Left lung (tissue), 10 donors: ENCODE results near the gene NOX1. TPM values are rescaled to one million over a fixed set of nuclear protein-coding genes. Genes with fewer than 3 reads are reported as not detected.
"Not testable (repeated sequence)": the region's sequence is repeated elsewhere in the genome, so short reads cannot be mapped to it uniquely, and the experiment has no call there.

Experiments used
- ATAC-seq: fragments of 200-7000 bp; cut with Tn5 transposase; one replicate; pipeline ENCODE4 v1.9.1; 2020; ENCODE audit warnings: moderate library complexity
- DNase-seq, 4 donors: peaks; one replicate each; pipeline ENCODE4 v3.0.0-alpha.2; 2013 to 2020
- H3K27ac ChIP-seq, 2 donors: fragments of 200-600 bp; sonication (generic) in 1 of 2; one replicate each; pipeline versions ENCODE4 v1.5.0 to v1.8.0; 2020 to 2021
- H3K27me3 ChIP-seq, 2 donors: fragments of 200-600 bp; sonication (generic) in 1 of 2; one replicate each; pipeline versions ENCODE4 v1.5.0 to v1.8.0; 2020 to 2021
- H3K36me3 ChIP-seq, 2 donors: fragments of 200-600 bp; sonication (generic) in 1 of 2; one replicate each; pipeline versions ENCODE4 v1.5.0 to v1.8.0; 2020 to 2021
- H3K4me1 ChIP-seq, 2 donors: fragments of 200-600 bp; one replicate each; pipeline ENCODE4 v1.8.0; 2021
- H3K4me3 ChIP-seq, 2 donors: fragments of 200-600 bp; sonication (generic) in 1 of 2; one replicate each; pipeline versions ENCODE4 v1.5.0 to v1.8.0; 2020 to 2021; ENCODE audit warnings: mild to moderate bottlenecking in 1 of 2
- H3K9me3 ChIP-seq, 2 donors: fragments of 200-600 bp; sonication (generic) in 1 of 2; one replicate each; pipeline versions ENCODE4 v1.5.0 to v1.8.0; 2020 to 2021
- CTCF ChIP-seq, 2 donors: fragments of 200-600 bp; sonication (generic) in 1 of 2; IDR thresholded peaks; one replicate each; pipeline versions ENCODE4 v1.5.0 to v1.8.0; 2021; ENCODE audit warnings: antibody characterized with exemption in 2 of 2
- intact Hi-C, 2 donors: fragments of 100-400 bp; cut with DNase I; formaldehyde crosslinking; loops; one replicate each; pipeline versions ENCODE4 v1.11.2 to v1.14.2; 2022
- polyA plus RNA-seq, 6 donors: library from polyadenylated mRNA; unstranded; fragments of 120-200 nt; gene quantifications; one replicate each; pipeline ENCODE4 v1.2.1, GENCODE V29; 2013; ENCODE audit not compliant: insufficient read length in 6 of 6
- total RNA-seq, 2 donors: library from RNA; stranded (reverse); fragmentation: NEBNext Ultra II Directional; extraction: Animal tissue kit (Norgen Biotek cat#: 25700); gene quantifications; one replicate each; pipeline ENCODE4 v1.2.1, GENCODE V29; 2021
- donor health status: DM: no; HTN: yes; CAD: no.
- donor health status: DM: no; HTN: no; CAD: no.

NOX1 gene
- total and polyA plus RNA-seq, 8 donors = 0.37 to 1.1 (median 0.73) TPM; not detected in 2

- peak; percentile 100 for ATAC-seq
These were observed 54.1 kb downstream of the NOX1 start, which contains the start of gene CSTF2 for GRCh38 chrX:100819837-100820666. TSS of gene CSTF2 (plus strand) at chrX:100820391. CDS start at chrX:100820417, 26 bp downstream.

DNA sequence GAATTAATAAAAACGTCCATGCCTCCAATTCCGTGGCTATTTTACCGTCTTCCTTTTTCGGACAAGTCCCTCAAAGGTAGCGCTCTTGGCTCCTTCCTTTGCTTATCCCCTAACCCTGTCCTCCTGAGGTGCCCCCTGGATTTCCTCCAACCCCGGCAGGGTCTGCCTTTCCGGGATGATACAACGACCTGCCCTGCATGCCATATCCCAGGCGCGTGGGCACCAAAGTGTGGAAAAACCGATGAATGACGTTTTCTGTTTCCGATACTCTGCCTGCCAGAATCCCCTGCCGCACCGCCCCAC lies 54.7 kb downstream of the NOX1 start:
- TF ChIP-seq CTCF (IDR thresholded peaks at IDR 0.05) = no peak
- Histone ChIP-seq H3K36me3 (peaks cover 0 to 22% of the 10 kb centered on the region in 2 donors), H3K9me3 (no peaks in the 10 kb centered on the region), H3K4me3 (peak overlapping the region; percentile 38 to 57), H3K4me1 (peaks cover 0 to 8% of the 10 kb centered on the region in 2 donors), H3K27me3 (no peaks in the 10 kb centered on the region), H3K27ac (peak overlapping the region in 1 of 2 donors; percentile 87)
- intact Hi-C loops = no loop called here
- no peak for ATAC-seq
- DNase-seq = peak in 1 of 4 donors; percentile 33

More at GRCh38 chrX:100819837-100820666, 54.1 kb downstream of the NOX1 start, which contains the start of gene CSTF2:
- H3K27ac ChIP-seq = peak within 1 kb of the TSS; percentile 53 to 87
- H3K4me3 ChIP-seq = peak within 1 kb of the TSS; percentile 38 to 57
- peaks cover 0 to 8% of the 10 kb centered on the region in 2 donors for H3K4me1 ChIP-seq
- TF ChIP-seq CTCF (IDR thresholded peaks at IDR 0.05) = no peak
- peak; percentile 77 to 93 (median 88) for DNase-seq
- H3K36me3 ChIP-seq = peaks cover 0 to 27% of the 10 kb centered on the region in 2 donors
- no peaks in the 10 kb centered on the region for H3K9me3 ChIP-seq
- intact Hi-C loops = no loop called here
- no peaks in the 10 kb centered on the region for H3K27me3 ChIP-seq

- DNase-seq = no peak
- H3K4me3 ChIP-seq = no peak overlapping the region
- H3K9me3 ChIP-seq = no peaks in the 10 kb centered on the region
- no peaks in the 10 kb centered on the region for H3K27me3 ChIP-seq
- no peak for TF ChIP-seq CTCF (IDR thresholded peaks at IDR 0.05)
- H3K36me3 ChIP-seq = peaks cover 0 to 5% of the 10 kb centered on the region in 2 donors
- intact Hi-C loops = no loop called here
- H3K27ac ChIP-seq = no peak overlapping the region
- ATAC-seq = no peak
- peaks cover 0 to 8% of the 10 kb centered on the region in 2 donors for H3K4me1 ChIP-seq
These were observed 56.8 kb downstream of the NOX1 start for GRCh38 chrX:100817340-100817739.

- H3K4me3 ChIP-seq = no peak overlapping the region
- DNase-seq (no peak), ATAC-seq (no peak)
- TF ChIP-seq CTCF (IDR thresholded peaks at IDR 0.05) = no peak
- H3K9me3 ChIP-seq = no peaks in the 10 kb centered on the region
- H3K27me3 ChIP-seq = no peaks in the 10 kb centered on the region
- intact Hi-C loops = no loop called here
- no peak overlapping the region for H3K27ac ChIP-seq
- H3K36me3 ChIP-seq = no peaks in the 10 kb centered on the region
- no peaks in the 10 kb centered on the region for H3K4me1 ChIP-seq
These were observed 61.7 kb downstream of the NOX1 start for GRCh38 chrX:100812216-100813158.

- H3K9me3 ChIP-seq, H3K4me1 ChIP-seq, DNase-seq, intact Hi-C loops, H3K4me3 ChIP-seq, H3K27ac ChIP-seq, H3K36me3 ChIP-seq, ATAC-seq, H3K27me3 ChIP-seq: not testable (repeated sequence)
These were observed 65.9 kb downstream of the NOX1 start for GRCh38 chrX:100808265-100808664.
